ENCODE data around the gene RANBP1.

RANBP1 gene

DNA sequence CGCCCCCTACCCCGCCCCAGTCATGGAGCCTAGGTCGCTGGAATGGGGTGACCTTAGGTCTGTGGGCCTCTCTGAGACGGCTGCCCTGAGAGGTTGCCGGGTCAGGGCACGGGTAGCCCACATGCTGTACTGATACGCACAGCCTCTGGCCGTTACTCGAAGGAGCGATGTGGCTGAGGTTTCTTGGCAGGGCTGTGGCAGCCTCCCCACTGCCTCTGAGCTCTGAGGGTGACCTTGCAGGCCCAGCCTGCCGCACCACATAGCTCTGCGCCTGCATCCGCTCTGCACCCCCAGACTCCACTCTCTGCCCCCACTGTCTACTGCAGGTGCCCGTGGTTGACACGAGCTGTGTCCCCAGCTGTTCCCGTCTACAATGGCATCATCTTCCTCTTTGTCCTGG lies 23.0 kb downstream of the RANBP1 start:
- DNase-seq = no peak

DNA sequence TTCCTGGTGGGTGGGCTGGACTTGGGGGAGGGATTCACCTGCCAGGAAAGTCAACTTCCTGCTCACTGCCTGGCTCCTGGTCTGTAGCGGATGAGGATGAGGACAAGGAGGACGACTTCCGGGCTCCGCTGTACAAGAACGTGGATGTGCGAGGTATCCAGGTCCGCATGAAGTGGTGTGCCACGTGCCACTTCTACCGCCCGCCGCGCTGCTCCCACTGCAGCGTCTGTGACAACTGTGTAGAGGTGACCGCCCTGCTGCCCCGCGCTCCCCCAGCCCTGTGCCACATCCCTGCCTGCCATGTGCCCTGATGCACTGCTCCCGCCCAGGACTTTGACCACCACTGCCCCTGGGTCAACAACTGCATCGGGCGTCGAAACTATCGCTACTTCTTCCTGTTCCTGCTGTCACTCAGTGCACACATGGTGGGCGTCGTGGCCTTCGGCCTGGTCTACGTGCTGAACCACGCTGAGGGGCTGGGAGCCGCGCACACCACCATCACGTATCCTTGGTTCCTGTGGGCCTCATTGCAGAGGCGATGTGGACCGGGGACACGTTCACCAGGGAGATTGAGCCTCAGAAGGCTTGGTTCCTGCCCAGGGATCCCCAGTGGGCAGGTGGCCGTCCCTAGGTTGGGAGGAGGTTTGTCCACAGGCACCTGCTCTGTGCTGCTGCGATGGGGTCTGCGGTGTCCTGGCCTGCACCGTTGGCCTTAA lies 23.6 kb downstream of the RANBP1 start:
- DNase-seq = no peak

- no peak for DNase-seq
These were observed 24.2 kb downstream of the RANBP1 start for GRCh38 chr22:20140107-20140445.

DNA sequence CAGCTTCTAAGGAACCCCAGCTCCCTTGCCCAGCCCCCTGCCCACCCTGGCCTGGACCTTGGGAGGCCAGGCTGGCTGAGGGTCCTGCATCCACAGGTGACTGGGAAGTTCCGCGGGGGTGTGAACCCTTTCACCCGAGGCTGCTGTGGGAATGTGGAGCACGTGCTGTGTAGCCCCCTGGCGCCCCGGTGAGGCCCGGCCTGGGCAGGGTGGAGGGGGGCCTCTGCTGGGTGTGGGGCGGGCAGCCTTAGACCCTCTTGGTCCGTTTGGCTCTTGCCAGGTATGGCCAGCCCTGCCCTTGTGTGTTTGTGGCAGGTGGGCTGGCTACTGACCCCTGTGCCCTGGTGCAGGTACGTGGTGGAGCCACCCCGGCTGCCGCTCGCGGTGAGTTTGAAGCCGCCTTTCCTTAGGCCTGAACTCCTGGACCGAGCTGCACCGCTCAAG lies 24.6 kb downstream of the RANBP1 start:
- no peak for DNase-seq

GRCh38 chr22:20141186-20142077 lies 25.5 kb downstream of the RANBP1 start:
- DNase-seq = no peak

DNA sequence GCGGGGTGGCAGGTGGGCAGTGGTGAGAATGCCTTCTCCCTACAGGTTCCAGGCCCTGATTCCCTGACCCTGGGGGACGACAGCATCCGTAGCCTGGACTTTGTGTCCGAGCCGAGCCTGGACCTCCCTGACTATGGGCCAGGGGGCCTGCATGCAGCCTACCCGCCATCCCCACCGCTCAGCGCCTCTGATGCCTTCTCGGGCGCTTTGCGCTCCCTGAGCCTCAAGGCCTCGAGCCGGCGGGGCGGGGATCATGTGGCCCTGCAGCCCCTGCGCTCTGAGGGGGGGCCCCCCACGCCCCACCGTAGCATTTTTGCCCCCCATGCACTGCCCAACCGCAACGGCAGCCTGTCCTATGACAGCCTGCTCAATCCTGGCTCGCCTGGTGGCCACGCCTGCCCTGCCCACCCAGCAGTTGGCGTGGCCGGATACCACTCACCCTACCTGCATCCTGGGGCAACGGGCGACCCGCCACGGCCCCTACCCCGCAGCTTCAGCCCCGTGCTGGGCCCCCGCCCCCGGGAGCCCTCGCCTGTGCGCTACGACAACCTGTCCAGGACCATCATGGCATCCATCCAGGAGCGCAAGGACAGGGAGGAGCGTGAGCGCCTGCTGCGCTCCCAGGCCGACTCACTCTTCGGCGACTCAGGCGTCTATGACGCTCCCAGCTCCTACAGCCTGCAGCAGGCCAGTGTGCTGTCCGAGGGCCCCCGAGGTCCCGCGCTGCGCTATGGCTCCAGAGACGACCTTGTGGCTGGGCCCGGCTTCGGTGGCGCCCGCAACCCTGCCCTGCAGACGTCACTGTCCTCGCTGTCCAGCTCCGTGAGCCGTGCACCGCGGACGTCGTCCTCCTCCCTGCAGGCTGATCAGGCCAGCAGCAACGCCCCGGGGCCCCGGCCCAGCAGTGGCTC lies 27.1 kb downstream of the RANBP1 start:
- no peak for DNase-seq

DNA sequence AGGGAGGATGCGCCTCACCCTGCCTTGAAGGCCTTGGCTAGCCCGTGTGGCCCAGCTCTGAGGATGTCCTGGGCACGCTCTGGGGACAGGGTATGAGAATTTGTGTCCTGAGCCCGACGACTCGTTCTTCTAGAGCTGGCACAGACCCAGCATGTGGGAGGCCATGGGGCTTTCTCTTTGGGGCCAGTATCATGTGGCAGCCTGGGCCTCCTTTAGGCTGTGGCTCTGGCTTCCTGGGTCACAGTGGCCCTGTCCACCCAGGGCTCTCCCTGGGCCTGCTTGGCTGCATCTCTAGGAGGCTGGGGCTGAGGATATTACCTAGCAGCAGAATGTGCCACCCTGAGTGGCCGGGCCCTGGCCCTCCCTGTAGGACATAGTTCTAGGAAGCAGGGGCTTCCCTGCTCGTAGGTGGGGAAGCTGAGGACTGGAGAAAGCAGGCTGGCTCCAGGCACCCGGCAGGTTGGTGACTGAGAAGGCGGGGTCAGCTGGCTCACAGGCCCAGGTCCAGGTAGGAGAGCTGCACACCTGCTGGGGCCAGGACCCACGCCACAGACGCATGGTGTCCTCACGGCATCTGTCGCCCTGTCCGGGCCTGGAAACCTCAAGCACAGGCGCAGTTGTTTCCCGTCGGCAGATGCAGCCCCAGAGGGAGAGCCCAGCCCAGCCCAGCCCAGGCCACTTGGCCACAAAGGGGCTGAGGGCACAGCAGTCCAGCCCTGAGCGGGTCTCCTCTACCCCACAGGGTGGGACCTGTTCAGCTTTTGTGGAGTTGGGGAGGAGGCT lies 28.2 kb downstream of the RANBP1 start:
- no peak for DNase-seq

GRCh38 chr22:20145206-20145831 lies 29.4 kb downstream of the RANBP1 start:
- no peak for DNase-seq

GRCh38 chr22:20145832-20146223 lies 29.9 kb downstream of the RANBP1 start:
- no peak for DNase-seq

GRCh38 chr22:20146777-20147176 lies 30.9 kb downstream of the RANBP1 start:
- DNase-seq = no peak

DNA sequence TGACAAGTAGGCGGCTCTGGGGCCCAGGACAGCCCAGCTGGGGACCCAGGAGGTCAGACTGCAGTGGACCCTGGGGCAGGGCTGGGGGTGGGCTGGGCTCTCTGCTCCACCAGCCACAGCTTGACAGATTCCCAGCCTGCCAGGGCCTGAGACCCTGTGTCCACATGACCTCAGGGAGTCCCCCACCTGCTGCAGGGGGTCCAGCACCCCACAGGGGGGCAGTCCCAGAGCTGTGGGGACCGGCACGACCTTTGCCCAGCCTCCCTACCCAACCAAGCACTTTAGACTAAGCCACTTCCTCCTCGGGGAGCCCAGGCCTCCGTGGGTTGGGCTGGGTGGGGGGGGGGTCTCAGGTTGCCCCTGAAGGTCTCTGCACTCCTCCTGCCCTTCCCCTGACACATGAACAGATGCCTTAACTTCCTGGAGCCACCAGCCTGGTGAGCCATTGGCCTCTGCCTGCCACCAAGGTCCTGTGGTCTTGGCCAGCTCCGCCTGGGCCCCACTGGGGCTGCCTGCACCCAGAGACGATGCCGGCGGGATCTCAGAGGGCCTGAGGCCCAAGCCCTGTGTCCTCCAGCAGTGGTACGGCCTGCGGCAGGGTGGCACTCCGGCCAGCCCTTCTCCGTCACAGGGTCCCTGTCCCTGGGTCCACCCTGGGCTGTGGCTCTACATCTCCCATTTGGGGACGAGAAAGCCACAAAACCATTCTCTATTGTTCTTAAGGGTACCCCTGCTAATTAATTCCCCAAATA lies 31.5 kb downstream of the RANBP1 start:
- DNase-seq = no peak

DNA sequence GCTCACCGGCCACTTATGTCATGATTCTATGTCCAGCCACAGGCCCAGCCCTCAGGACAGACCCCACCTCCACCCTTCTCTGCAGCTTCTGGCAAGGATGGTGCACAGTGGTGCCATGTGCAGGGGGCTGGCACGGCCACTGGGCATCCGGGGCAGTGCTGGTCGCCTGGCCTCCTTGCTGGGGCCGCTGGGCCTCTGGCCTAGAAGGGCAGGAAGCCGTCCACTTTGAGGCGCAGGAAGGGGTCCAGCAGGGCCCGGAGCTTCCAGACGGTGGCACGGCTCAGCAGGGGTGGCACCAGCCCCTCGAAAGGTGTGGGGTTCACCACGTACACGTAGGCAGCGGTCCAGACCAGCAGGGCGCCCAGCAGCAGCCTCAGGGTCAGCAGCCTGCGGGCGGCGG lies 32.5 kb downstream of the RANBP1 start:
- DNase-seq = no peak

DNA sequence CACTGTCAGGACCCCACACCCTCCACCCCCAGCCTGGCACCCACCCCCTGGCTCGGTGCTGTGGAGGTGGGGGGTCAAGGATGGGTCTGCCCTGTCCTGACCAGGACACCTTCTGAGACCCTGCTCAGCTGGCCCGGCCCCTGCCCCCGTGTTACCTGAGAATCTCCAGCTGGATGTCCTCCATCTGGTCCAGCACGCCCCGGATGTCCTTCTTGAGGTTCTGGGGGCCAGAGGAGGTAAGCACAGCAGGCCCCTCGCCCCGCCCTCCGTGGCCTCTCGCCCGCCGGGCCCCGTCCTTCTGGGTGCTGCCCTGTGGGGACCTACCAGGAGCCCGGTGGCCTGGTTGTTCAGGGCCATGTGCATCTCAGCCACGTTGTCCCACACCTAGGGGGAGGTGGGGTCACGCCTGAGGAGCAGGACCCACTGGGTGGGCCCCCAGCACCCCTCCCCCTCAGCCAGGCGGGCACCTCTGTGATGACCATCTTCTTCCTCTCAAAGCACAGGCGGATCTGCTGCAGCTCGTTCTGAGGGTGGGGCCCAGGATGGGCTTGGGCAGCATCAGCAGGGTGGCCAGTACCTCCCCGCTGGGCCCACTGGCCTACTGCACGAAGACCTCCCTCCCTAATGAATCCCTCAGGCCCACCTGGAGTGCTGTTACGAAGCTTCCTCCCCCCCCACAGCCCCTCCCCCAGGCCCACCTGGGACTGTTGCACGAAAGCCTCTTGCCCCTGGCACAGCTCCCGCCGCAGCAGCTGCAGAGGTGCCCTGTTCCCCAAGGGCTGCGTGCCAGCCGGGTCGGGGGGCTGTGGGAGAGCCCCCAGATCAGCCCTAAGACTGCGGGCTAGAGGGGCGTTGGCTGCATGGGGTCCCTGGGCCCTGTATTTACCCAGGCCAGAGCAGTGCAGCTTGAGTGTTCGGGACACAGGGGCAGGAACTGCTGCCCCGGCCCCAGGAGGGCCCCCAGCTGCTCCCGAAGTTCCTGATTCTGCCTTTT lies 33.6 kb downstream of the RANBP1 start:
- no peak for DNase-seq

GRCh38 chr22:20150381-20151275 lies 34.7 kb downstream of the RANBP1 start, which contains the start of gene CCDC188:
TSS of gene CCDC188 (minus strand) at chr22:20151055. CDS start at chr22:20150986, 69 bp downstream.
- no peak for DNase-seq

DNA sequence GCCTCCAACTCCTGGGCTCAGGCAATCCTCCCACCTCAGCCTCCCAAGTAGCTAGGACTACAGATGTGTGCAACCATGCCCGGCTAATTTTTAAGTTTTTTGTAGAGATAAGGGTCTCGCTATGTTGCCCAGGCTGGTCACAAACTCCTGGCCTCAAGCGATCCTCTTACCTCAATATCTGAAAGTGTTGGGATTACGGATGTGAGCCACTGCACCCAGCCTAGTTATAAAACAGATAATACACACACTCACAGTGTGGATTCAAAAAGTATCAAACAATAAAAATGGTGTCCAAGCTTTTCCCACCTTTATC lies 35.3 kb downstream of the RANBP1 start:
- no peak for DNase-seq

DNA sequence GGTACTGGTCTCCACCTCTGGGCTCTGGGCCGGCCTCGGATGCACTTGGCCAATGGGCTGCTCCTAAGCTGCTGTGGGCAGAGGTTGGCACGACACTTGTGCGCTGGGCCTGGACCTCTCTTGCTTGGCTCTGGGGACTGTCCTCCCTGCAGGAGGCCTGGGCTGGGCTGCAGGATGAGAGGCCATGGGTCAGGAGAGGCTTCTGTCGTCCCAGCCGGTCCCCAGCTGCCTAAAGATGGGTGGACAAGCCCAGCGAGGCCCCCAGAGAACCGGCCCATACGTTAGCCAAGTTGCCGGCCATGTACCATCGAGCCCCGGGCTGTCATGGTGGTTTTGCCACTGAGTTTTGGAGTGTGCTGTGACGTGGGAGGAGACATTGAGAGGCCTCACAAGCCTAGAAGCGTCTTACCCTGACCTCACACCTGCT lies 36.6 kb downstream of the RANBP1 start:
- DNase-seq = no peak

DNA sequence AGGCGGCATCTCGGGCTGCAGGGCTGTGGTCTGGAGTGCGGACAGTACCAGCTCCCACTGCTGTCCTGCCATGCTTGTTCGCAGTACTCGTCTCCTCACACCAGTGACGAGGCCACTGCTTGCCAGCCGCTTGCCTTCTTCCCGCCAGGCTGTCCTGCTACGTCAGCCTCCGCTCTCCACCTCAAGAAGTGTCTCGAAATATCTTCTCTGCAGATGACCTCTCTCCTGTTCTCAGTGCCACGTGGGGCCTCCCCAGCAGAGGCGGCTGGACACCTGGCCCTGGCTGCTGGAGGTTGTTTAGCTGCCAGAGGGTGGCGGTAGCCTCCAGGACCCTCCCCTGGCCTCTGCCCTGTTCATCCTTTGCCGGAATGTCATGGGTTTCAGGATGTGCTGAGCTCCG lies 38.0 kb downstream of the RANBP1 start:
- DNase-seq = no peak

GRCh38 chr22:20154602-20155187 lies 38.8 kb downstream of the RANBP1 start:
- no peak for DNase-seq

All from stimulated activated CD4-positive, alpha-beta T cell treated with anti-CD3 and anti-CD28 coated beads, Interleukin-12 subunit alpha, Interleukin-12 subunit beta, amount 100 ng/mL, for 4 hours (primary cell).